Neutrophil (primary cell): ENCODE data around the gene PRR36.

Source experiments
- H3K27ac ChIP-seq: fragments of 200-600 bp; sonication (generic); 2 replicates; pipeline ENCODE4 v1.5.1; 2016; ENCODE audit warnings: mild to moderate bottlenecking, moderate library complexity
- H3K27me3 ChIP-seq: fragments of 200-600 bp; sonication (generic); 2 replicates; pipeline ENCODE4 v1.6.0; 2016; ENCODE audit warnings: mild to moderate bottlenecking
- H3K36me3 ChIP-seq: fragments of 200-600 bp; sonication (generic); 2 replicates; pipeline ENCODE4 v1.5.1; 2017
- H3K4me1 ChIP-seq, 2 experiments: fragments of 200-600 bp in 1 of 2; sonication (generic) in 1 of 2; 1 replicate in 1 of 2; 2 replicates in 1 of 2; pipeline versions ENCODE4 v1.5.1 to v1.6.1; 2013 to 2016; ENCODE audit warnings: low read depth in 1 of 2, low read length in 1 of 2, mild to moderate bottlenecking in 1 of 2, moderate library complexity in 1 of 2; ENCODE audit not compliant: control insufficient read depth in 1 of 2, insufficient read depth in 1 of 2
- H3K4me3 ChIP-seq, 2 experiments: fragments of 200-600 bp in 1 of 2; sonication (generic) in 1 of 2; 1 replicate in 1 of 2; 2 replicates in 1 of 2; pipeline ENCODE4 v1.5.1; 2013 to 2016; ENCODE audit warnings: low read depth in 1 of 2, low read length in 1 of 2, mild to moderate bottlenecking in 1 of 2, moderate library complexity in 1 of 2
- H3K9me3 ChIP-seq: fragments of 200-600 bp; sonication (generic); 2 replicates; pipeline ENCODE4 v1.5.1; 2016
- CTCF ChIP-seq: fragments of 200-600 bp; sonication (generic); IDR thresholded peaks from 2 replicates; pipeline ENCODE4 v1.5.1; 2016; ENCODE audit warnings: antibody characterized with exemption

The PRR36 gene

GRCh38 chr19:7844951-7845350, 29.2 kb downstream of the PRR36 start:
- Histone ChIP-seq H3K9me3 (no peaks in the 10 kb centered on the region), H3K4me3 (no peak overlapping the region), H3K27me3 (no peaks in the 10 kb centered on the region), H3K4me1 (no peaks in the 10 kb centered on the region), H3K27ac (no peak overlapping the region), H3K36me3 (no peaks in the 10 kb centered on the region)
- no peak for TF ChIP-seq CTCF

- Histone ChIP-seq H3K36me3 (no peaks in the 10 kb centered on the region), H3K27ac (no peak overlapping the region), H3K4me1 (no peaks in the 10 kb centered on the region), H3K4me3 (no peak overlapping the region), H3K9me3 (no peaks in the 10 kb centered on the region), H3K27me3 (no peaks in the 10 kb centered on the region)
- TF ChIP-seq CTCF = no peak
Measured at GRCh38 chr19:7844405-7844804, 29.8 kb downstream of the PRR36 start.

- H3K27me3 ChIP-seq = no peaks in the 10 kb centered on the region
- no peaks in the 10 kb centered on the region for H3K9me3 ChIP-seq
- no peaks in the 10 kb centered on the region for H3K4me1 ChIP-seq
- H3K27ac ChIP-seq = no peak overlapping the region
- H3K36me3 ChIP-seq = no peaks in the 10 kb centered on the region
- no peak for TF ChIP-seq CTCF
- no peak overlapping the region for H3K4me3 ChIP-seq
Measured at GRCh38 chr19:7843521-7843920, 30.7 kb downstream of the PRR36 start.

GRCh38 chr19:7842661-7843294, 31.4 kb downstream of the PRR36 start:
- no peak overlapping the region for H3K4me3 ChIP-seq
- no peak overlapping the region for H3K27ac ChIP-seq
- no peaks in the 10 kb centered on the region for H3K36me3 ChIP-seq
- no peaks in the 10 kb centered on the region for H3K9me3 ChIP-seq
- no peaks in the 10 kb centered on the region for H3K4me1 ChIP-seq
- no peak for TF ChIP-seq CTCF
- no peaks in the 10 kb centered on the region for H3K27me3 ChIP-seq

- Histone ChIP-seq H3K4me3 (no peak overlapping the region), H3K27me3 (no peaks in the 10 kb centered on the region), H3K27ac (no peak overlapping the region), H3K4me1 (no peaks in the 10 kb centered on the region), H3K36me3 (no peaks in the 10 kb centered on the region), H3K9me3 (no peaks in the 10 kb centered on the region)
- TF ChIP-seq CTCF = no peak
Measured at GRCh38 chr19:7841751-7842660, 32.2 kb downstream of the PRR36 start.
